Right ventricle myocardium superior (tissue), 1 donor: ENCODE measurements around the gene NR1D2. TPM values are rescaled to one million over a fixed set of nuclear protein-coding genes. Genes with fewer than 3 reads are reported as not detected.
A peak's percentile ranks its signal among the peaks of the same experiment; 100 is the strongest.
"Not testable (repeated sequence)": the region's sequence is repeated elsewhere in the genome, so short reads cannot be mapped to it uniquely, and the experiment has no call there.

Experiments
- ATAC-seq: fragments of 200-7000 bp; cut with Tn5 transposase; one replicate; pipeline ENCODE4 v1.9.1; 2020; ENCODE audit warnings: mild to moderate bottlenecking; ENCODE audit not compliant: poor library complexity
- DNase-seq: peaks from one replicate; pipeline ENCODE4 v3.0.0-alpha.2; 2020
- intact Hi-C: fragments of 100-400 bp; cut with DNase I; formaldehyde crosslinking; loops from one replicate; pipeline ENCODE4 v1.11.2; 2022
- long read RNA-seq: library from polyadenylated mRNA; unstranded; transcript quantifications from one replicate; pipeline ENCODE4 v2.0.0, GENCODE V29; 2021
- total RNA-seq: library from RNA; stranded (reverse); fragmentation: NEBNext Ultra II Directional; extraction: Animal tissue kit (Norgen Biotek cat#: 25700); gene quantifications from one replicate; pipeline ENCODE4 v1.2.1, GENCODE V29; 2021
- donor health status: DM: no; HTN: yes; CAD: no; lungs with severe emphysema.

NR1D2 gene
- total RNA-seq, result 47.1 TPM
- long read RNA-seq, full-length matches to known transcripts, result 93 of 109 reads
- long read RNA-seq, partial matches to known transcripts, result 5 of 109 reads
- long read RNA-seq, other reads (novel, unspliced or antisense), result 11 of 109 reads

GRCh38 chr3:23944861-23945662, at the start of gene NR1D2:
Gene NR1D2 (plus strand): TSS chr3:23945286. CDS start chr3:23945579, 293 bp downstream.
- peak; percentile 90 for DNase-seq
- intact Hi-C loops, result no loop called here
- ATAC-seq, result peak; percentile 78

- ATAC-seq, result no peak
- intact Hi-C loops, result no loop called here
- no peak for DNase-seq
Observed at GRCh38 chr3:23900744-23901143, 44.3 kb upstream of the NR1D2 start.

- no peak for DNase-seq
- intact Hi-C loops, result no loop called here
- no peak for ATAC-seq
Observed at GRCh38 chr3:23904545-23904944, 40.5 kb upstream of the NR1D2 start.

GRCh38 chr3:23909341-23909740, 35.7 kb upstream of the NR1D2 start:
- intact Hi-C loops, result no loop called here
- ATAC-seq (no peak), DNase-seq (no peak)

GRCh38 chr3:23911397-23911796, 33.7 kb upstream of the NR1D2 start:
- intact Hi-C loops, result no loop called here
- ATAC-seq, result no peak
- DNase-seq, result no peak

GRCh38 chr3:23912335-23912734, 32.8 kb upstream of the NR1D2 start:
- intact Hi-C loops, DNase-seq, ATAC-seq: not testable (repeated sequence)

- DNase-seq (no peak), ATAC-seq (no peak)
- intact Hi-C loops, result no loop called here
Observed at GRCh38 chr3:23913182-23913581, 31.9 kb upstream of the NR1D2 start.

GRCh38 chr3:23913873-23914743, 31.0 kb upstream of the NR1D2 start:
- no peak for ATAC-seq
- no peak for DNase-seq
- intact Hi-C loops, result no loop called here

GRCh38 chr3:23915537-23916108, 29.5 kb upstream of the NR1D2 start:
- no peak for ATAC-seq
- intact Hi-C loops, result no loop called here
- no peak for DNase-seq

GRCh38 chr3:23916152-23916885, 28.8 kb upstream of the NR1D2 start:
- intact Hi-C loops, result no loop called here
- DNase-seq (no peak), ATAC-seq (peak; percentile 68)

- DNase-seq (peak; percentile 98), ATAC-seq (peak; percentile 98)
- intact Hi-C loops, result no loop called here
Observed at GRCh38 chr3:23916886-23917678, 28.0 kb upstream of the NR1D2 start, which contains the start of the genes NKIRAS1 and RPL15. Gene NKIRAS1 (minus strand): TSS chr3:23916990. CDS start chr3:23910904, 6,086 bp downstream. Gene RPL15 (plus strand): TSS chr3:23917132. CDS start chr3:23917860, 728 bp downstream.

- intact Hi-C loops, DNase-seq: not testable (repeated sequence)
- ATAC-seq, result peak; percentile 62
Observed at GRCh38 chr3:23917679-23918303, 27.3 kb upstream of the NR1D2 start.

- ATAC-seq, DNase-seq, intact Hi-C loops: not testable (repeated sequence)
Observed at GRCh38 chr3:23918331-23918730, 26.8 kb upstream of the NR1D2 start.

GRCh38 chr3:23919628-23920027, 25.5 kb upstream of the NR1D2 start:
- intact Hi-C loops, result no loop called here
- ATAC-seq, result no peak

GRCh38 chr3:23920151-23920655, 24.9 kb upstream of the NR1D2 start:
- DNase-seq, result no peak
- intact Hi-C loops, result no loop called here
- ATAC-seq, result no peak

More at GRCh38 chr3:23919628-23920027, 25.5 kb upstream of the NR1D2 start:
- no peak for DNase-seq

- DNase-seq (no peak), ATAC-seq (no peak)
- intact Hi-C loops, result no loop called here
Observed at GRCh38 chr3:23921052-23921511, 24.0 kb upstream of the NR1D2 start.

GRCh38 chr3:23923786-23924185, 21.3 kb upstream of the NR1D2 start:
- no peak for DNase-seq
- no peak for ATAC-seq
- intact Hi-C loops, result no loop called here
